Measurements from ENCODE around the gene INTS11.

The INTS11 gene

DNA sequence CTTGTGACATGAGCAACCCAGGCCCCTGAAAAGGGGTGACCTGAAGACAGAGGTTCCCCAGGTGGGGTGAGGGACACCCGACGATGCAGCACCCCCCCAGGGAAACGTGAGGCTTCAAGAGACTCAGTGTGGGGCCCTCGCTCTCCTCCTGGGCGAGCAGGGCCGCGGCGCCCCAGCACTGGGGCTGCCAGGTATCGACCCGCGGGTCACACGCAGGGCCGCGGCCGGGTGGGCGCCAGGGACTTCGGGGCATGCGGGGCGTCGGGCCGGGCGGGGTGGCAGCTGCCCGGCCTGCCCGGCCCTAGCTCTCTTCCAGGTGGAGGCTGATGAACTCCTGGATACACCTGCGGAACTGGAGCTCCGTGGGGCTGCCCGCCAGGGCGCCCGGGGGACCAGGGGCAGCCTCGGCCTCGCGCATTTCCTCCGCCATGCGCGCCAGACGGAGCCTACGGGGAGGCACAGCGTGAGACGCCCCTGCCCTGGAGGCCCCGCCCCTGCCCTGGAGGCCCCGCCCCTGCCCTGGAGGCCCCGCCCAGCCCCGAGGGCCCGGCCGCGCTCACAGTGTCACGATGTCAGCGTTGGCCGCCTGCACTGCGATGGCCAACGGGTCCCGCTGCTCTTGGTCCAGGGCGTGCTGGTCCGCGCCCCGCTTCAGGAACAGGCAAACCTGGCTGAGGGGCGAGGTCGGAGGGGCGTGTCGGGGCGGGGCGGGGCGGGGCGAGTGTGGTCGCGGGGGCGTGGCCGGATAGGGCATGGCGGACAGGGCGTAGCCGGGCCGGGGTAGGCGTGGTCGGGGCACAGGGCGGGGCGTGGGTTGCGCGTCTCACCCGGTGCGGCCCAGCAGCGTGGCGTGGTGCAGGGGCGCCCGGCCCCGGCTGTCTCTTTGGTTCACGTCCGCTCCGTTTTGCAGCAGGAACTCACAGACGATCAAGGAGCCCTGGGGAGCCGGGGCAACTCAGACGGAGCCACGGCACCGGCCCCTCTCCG lies 30.9 kb downstream of the INTS11 start:
- H4K5ac ChIP-seq (ENCODE audit: low read length): no peak overlapping the region
- H3K27me3 ChIP-seq (ENCODE audit: insufficient read depth, low read length, poor library complexity): no peaks in the 10 kb centered on the region
- H4K8ac ChIP-seq (ENCODE audit: low read depth, low read length): no peak overlapping the region
- no peak overlapping the region for H3K4me2 ChIP-seq (ENCODE audit: low read length)
- no peaks in the 10 kb centered on the region for H3K36me3 ChIP-seq (ENCODE audit: control insufficient read depth, insufficient read depth, low read length)
- no peak overlapping the region for H2AK5ac ChIP-seq (ENCODE audit: low read length)
- no peak overlapping the region for H3K27ac ChIP-seq (ENCODE audit: low read depth, low read length)
- no peaks in the 10 kb centered on the region for H3K79me2 ChIP-seq (ENCODE audit: control insufficient read depth, insufficient read depth, low read length)
- no peak overlapping the region for H3K23ac ChIP-seq (ENCODE audit: low read length)
- no peak overlapping the region for H2BK120ac ChIP-seq (ENCODE audit: low read depth, low read length)
- H3K4ac ChIP-seq (ENCODE audit: low read depth, low read length): no peak overlapping the region
- H2BK15ac ChIP-seq (replicated peaks; ENCODE audit: low read depth): no peak overlapping the region
- no peak overlapping the region for H3K18ac ChIP-seq (ENCODE audit: low read length)
- no peak overlapping the region for H3K56ac ChIP-seq (ENCODE audit: low read length)
- no peaks in the 10 kb centered on the region for H3K4me1 ChIP-seq (ENCODE audit: control insufficient read depth, low read depth, low read length)
- H3K79me1 ChIP-seq (ENCODE audit: low read length): no peaks in the 10 kb centered on the region
- WGBS (ENCODE audit: extremely low coverage, insufficient coverage, low lambda C conversion rate): no CpG with 5 or more reads among the region's 94 CpGs
- no peak overlapping the region for H2BK5ac ChIP-seq (ENCODE audit: low read length)
- no peak overlapping the region for H3K4me3 ChIP-seq (ENCODE audit: low read length)
- peak; percentile 71 for DNase-seq
- H3K9ac ChIP-seq (ENCODE audit: low read length): no peak overlapping the region

DNA sequence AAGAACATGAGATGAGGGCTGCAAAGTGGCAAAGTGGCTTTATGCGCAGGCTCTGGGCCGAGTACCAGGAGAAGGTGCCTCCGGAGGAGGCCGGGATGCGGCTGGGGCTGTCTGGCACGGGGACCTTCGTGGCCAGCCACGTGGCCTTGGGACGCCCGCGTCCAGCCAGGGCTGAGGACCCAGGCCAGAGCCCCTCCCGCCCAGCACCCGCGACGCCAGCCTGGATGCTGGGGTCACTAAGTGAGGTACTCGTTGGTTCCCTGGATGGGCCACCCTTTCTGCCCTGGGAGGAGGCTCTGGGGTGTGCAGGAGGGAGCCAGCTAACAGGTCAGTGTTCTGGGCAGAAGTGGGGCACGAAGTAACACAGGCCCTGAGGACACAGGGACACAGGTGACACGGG lies 31.6 kb downstream of the INTS11 start:
- no peak overlapping the region for H3K27ac ChIP-seq (ENCODE audit: low read depth, low read length)
- H3K4me3 ChIP-seq (ENCODE audit: low read length): no peak overlapping the region
- no peak overlapping the region for H4K5ac ChIP-seq (ENCODE audit: low read length)
- no peaks in the 10 kb centered on the region for H3K79me2 ChIP-seq (ENCODE audit: control insufficient read depth, insufficient read depth, low read length)
- no peak for DNase-seq
- H3K4me2 ChIP-seq (ENCODE audit: low read length): no peak overlapping the region
- WGBS (ENCODE audit: extremely low coverage, insufficient coverage, low lambda C conversion rate): no CpG with 5 or more reads among the region's 18 CpGs
- no peaks in the 10 kb centered on the region for H3K27me3 ChIP-seq (ENCODE audit: insufficient read depth, low read length, poor library complexity)
- H3K79me1 ChIP-seq (ENCODE audit: low read length): no peaks in the 10 kb centered on the region
- H3K4me1 ChIP-seq (ENCODE audit: control insufficient read depth, low read depth, low read length): no peaks in the 10 kb centered on the region
- no peak overlapping the region for H2BK5ac ChIP-seq (ENCODE audit: low read length)
- no peak overlapping the region for H2AK5ac ChIP-seq (ENCODE audit: low read length)
- H3K9ac ChIP-seq (ENCODE audit: low read length): no peak overlapping the region
- H3K23ac ChIP-seq (ENCODE audit: low read length): no peak overlapping the region
- no peak overlapping the region for H2BK15ac ChIP-seq (replicated peaks; ENCODE audit: low read depth)
- no peaks in the 10 kb centered on the region for H3K36me3 ChIP-seq (ENCODE audit: control insufficient read depth, insufficient read depth, low read length)
- H2BK120ac ChIP-seq (ENCODE audit: low read depth, low read length): no peak overlapping the region
- H3K4ac ChIP-seq (ENCODE audit: low read depth, low read length): no peak overlapping the region
- no peak overlapping the region for H3K18ac ChIP-seq (ENCODE audit: low read length)
- no peak overlapping the region for H4K8ac ChIP-seq (ENCODE audit: low read depth, low read length)
- H3K56ac ChIP-seq (ENCODE audit: low read length): no peak overlapping the region

DNA sequence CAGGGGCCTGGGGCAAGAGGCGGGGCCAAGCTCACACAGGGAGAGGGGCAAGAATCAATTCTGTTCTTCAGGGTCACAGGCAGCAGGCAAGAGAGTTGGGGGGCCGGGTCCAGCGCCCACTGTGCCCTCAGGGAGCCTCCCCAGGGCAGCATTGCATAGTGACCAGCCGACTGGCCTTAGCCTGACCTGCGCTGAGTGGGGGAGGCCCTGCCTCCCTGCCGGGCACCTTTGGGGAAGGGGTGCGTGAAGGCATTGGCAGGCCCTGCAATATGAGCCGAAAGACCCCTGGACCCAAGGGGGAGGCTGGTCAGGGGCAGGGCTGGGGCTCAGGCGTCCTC lies 32.0 kb downstream of the INTS11 start:
- no peak overlapping the region for H3K4ac ChIP-seq (ENCODE audit: low read depth, low read length)
- H3K79me2 ChIP-seq (ENCODE audit: control insufficient read depth, insufficient read depth, low read length): no peaks in the 10 kb centered on the region
- H3K23ac ChIP-seq (ENCODE audit: low read length): no peak overlapping the region
- no peaks in the 10 kb centered on the region for H3K36me3 ChIP-seq (ENCODE audit: control insufficient read depth, insufficient read depth, low read length)
- no peaks in the 10 kb centered on the region for H3K27me3 ChIP-seq (ENCODE audit: insufficient read depth, low read length, poor library complexity)
- no peak overlapping the region for H3K27ac ChIP-seq (ENCODE audit: low read depth, low read length)
- no peak overlapping the region for H4K8ac ChIP-seq (ENCODE audit: low read depth, low read length)
- H3K18ac ChIP-seq (ENCODE audit: low read length): no peak overlapping the region
- H2BK5ac ChIP-seq (ENCODE audit: low read length): no peak overlapping the region
- no peak overlapping the region for H2BK120ac ChIP-seq (ENCODE audit: low read depth, low read length)
- no peak overlapping the region for H4K5ac ChIP-seq (ENCODE audit: low read length)
- H2BK15ac ChIP-seq (replicated peaks; ENCODE audit: low read depth): no peak overlapping the region
- WGBS (ENCODE audit: extremely low coverage, insufficient coverage, low lambda C conversion rate): no CpG with 5 or more reads among the region's 9 CpGs
- H3K4me1 ChIP-seq (ENCODE audit: control insufficient read depth, low read depth, low read length): no peaks in the 10 kb centered on the region
- H3K9ac ChIP-seq (ENCODE audit: low read length): no peak overlapping the region
- H2AK5ac ChIP-seq (ENCODE audit: low read length): no peak overlapping the region
- DNase-seq: no peak
- H3K4me3 ChIP-seq (ENCODE audit: low read length): no peak overlapping the region
- H3K79me1 ChIP-seq (ENCODE audit: low read length): no peaks in the 10 kb centered on the region
- H3K4me2 ChIP-seq (ENCODE audit: low read length): no peak overlapping the region
- H3K56ac ChIP-seq (ENCODE audit: low read length): no peak overlapping the region

DNA sequence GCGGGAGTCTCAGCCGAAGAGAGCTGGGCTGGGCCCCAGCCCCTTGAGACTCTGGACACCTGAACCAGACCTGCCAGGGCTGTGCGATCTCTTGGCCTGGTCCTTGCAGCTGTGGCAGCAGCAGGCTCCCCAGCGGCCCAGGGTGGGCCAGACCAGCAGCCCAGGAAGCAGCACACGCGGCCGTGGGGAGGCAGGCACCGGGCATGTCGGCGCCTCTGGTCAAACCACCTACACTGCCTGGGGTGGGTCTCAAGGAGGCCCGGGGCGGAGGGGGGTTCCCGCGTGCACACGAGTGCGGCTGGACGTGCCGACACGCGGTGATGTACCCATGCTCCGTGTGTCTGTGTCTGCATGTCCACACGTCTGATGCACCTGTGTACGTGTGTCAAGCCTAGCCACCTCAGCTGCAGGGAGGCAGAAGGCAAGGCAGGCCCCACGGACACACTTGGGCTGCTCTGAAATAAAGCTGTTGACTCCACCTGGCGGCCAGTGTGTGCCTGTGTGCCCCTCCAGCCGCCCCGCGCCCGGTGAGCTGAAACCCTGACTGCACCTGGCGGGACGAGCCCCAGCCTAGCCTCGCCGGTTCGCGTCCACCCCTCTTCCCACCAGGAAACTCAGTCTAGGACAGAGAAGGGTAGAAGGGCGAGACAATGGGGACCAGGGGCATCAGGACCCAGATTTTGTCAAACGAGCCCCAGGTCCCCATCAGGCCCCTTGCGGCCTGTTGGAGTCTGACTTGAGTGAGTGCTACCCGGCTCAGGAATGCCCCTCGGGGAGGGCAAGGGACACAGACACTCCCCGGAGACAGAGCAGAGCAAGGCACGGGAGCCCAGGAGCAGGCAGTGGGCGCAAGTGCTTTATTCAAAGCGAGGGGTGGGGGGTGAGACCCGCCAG lies 32.7 kb downstream of the INTS11 start:
- Histone ChIP-seq H3K4me1 (ENCODE audit: control insufficient read depth, low read depth, low read length) (no peaks in the 10 kb centered on the region), H3K79me1 (ENCODE audit: low read length) (no peaks in the 10 kb centered on the region), H3K79me2 (ENCODE audit: control insufficient read depth, insufficient read depth, low read length) (no peaks in the 10 kb centered on the region), H4K8ac (ENCODE audit: low read depth, low read length) (no peak overlapping the region), H3K18ac (ENCODE audit: low read length) (no peak overlapping the region), H3K23ac (ENCODE audit: low read length) (no peak overlapping the region), H3K9ac (ENCODE audit: low read length) (no peak overlapping the region), H3K4ac (ENCODE audit: low read depth, low read length) (no peak overlapping the region), H3K56ac (ENCODE audit: low read length) (no peak overlapping the region), H3K4me2 (ENCODE audit: low read length) (no peak overlapping the region), H2BK120ac (ENCODE audit: low read depth, low read length) (no peak overlapping the region), H3K27me3 (ENCODE audit: insufficient read depth, low read length, poor library complexity) (no peaks in the 10 kb centered on the region), H2AK5ac (ENCODE audit: low read length) (no peak overlapping the region), H4K5ac (ENCODE audit: low read length) (no peak overlapping the region), H3K27ac (ENCODE audit: low read depth, low read length) (no peak overlapping the region), H3K36me3 (ENCODE audit: control insufficient read depth, insufficient read depth, low read length) (no peaks in the 10 kb centered on the region), H2BK15ac (replicated peaks; ENCODE audit: low read depth) (no peak overlapping the region), H2BK5ac (ENCODE audit: low read length) (no peak overlapping the region), H3K4me3 (ENCODE audit: low read length) (no peak overlapping the region)
- WGBS (ENCODE audit: extremely low coverage, insufficient coverage, low lambda C conversion rate): no CpG with 5 or more reads among the region's 45 CpGs
- peak; percentile 79 for DNase-seq

DNA sequence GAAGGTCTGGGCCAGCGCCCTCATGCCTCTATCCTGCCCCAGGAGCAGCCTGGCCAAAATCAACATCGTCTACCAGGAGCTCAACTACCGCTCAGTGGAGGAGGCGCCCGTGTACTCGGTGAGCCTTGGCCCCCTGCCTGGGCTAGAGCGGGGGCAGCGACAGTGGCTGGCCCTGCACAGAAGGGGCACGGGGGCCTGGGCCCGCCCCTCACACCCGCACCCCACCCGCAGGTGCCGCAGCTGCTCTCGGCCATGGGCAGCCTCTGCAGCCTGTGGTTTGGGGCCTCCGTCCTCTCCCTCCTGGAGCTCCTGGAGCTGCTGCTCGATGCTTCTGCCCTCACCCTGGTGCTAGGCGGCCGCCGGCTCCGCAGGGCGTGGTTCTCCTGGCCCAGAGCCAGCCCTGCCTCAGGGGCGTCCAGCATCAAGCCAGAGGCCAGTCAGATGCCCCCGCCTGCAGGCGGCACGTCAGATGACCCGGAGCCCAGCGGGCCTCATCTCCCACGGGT lies 33.4 kb downstream of the INTS11 start:
- no CpG with 5 or more reads among the region's 28 CpGs for WGBS (ENCODE audit: extremely low coverage, insufficient coverage, low lambda C conversion rate)
- H2BK120ac ChIP-seq (ENCODE audit: low read depth, low read length): no peak overlapping the region
- H3K56ac ChIP-seq (ENCODE audit: low read length): no peak overlapping the region
- H4K8ac ChIP-seq (ENCODE audit: low read depth, low read length): no peak overlapping the region
- no peak overlapping the region for H3K4me2 ChIP-seq (ENCODE audit: low read length)
- H3K79me2 ChIP-seq (ENCODE audit: control insufficient read depth, insufficient read depth, low read length): no peaks in the 10 kb centered on the region
- no peaks in the 10 kb centered on the region for H3K4me1 ChIP-seq (ENCODE audit: control insufficient read depth, low read depth, low read length)
- DNase-seq: no peak
- H2BK5ac ChIP-seq (ENCODE audit: low read length): no peak overlapping the region
- H3K4me3 ChIP-seq (ENCODE audit: low read length): no peak overlapping the region
- H3K36me3 ChIP-seq (ENCODE audit: control insufficient read depth, insufficient read depth, low read length): no peaks in the 10 kb centered on the region
- no peak overlapping the region for H2AK5ac ChIP-seq (ENCODE audit: low read length)
- H3K23ac ChIP-seq (ENCODE audit: low read length): no peak overlapping the region
- H3K18ac ChIP-seq (ENCODE audit: low read length): no peak overlapping the region
- H3K27me3 ChIP-seq (ENCODE audit: insufficient read depth, low read length, poor library complexity): no peaks in the 10 kb centered on the region
- no peak overlapping the region for H4K5ac ChIP-seq (ENCODE audit: low read length)
- H3K27ac ChIP-seq (ENCODE audit: low read depth, low read length): no peak overlapping the region
- no peak overlapping the region for H3K4ac ChIP-seq (ENCODE audit: low read depth, low read length)
- H3K79me1 ChIP-seq (ENCODE audit: low read length): no peaks in the 10 kb centered on the region
- H2BK15ac ChIP-seq (replicated peaks; ENCODE audit: low read depth): no peak overlapping the region
- no peak overlapping the region for H3K9ac ChIP-seq (ENCODE audit: low read length)
